Measurements from ENCODE around the gene ADGRG4. TPM values are rescaled to one million over a fixed set of nuclear protein-coding genes. Genes with fewer than 3 reads are reported as not detected.

ADGRG4 gene
- polyA plus RNA-seq, 1 of the 3 experiments (the other 2 are of a cell fraction): not detected

DNA sequence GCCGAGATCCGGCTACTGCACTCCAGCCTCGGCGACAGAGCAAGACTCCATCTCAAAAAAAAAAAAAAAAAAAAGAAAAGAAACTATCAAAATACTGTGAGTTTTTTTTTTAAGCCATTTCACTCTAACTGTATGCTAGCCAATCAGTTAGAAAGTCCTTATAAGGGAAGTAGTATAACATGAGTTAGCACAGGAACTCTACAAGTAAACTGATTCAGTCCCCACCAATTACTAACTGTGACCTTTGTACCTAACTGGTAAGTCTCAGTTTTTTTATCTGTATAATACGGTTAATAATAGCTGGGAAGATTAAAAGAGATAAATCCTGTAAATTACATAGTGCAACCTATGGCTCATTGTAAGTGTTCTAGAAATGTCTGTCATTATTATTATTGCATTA lies 151.9 kb downstream of the ADGRG4 start:
- DNase-seq: no peak

More for the DNA sequence above, 151.9 kb downstream of the ADGRG4 start:
- Histone ChIP-seq H3K4me2 (no peak overlapping the region), H3K4me1 (ENCODE audit: control insufficient read depth in 1 of 2, insufficient read depth in 2 of 2, low read depth in 1 of 2, low read length in 1 of 2) (no peaks in the 10 kb centered on the region; a peak in 1 of 4 replicates), H3K4me3 (ENCODE audit: low read depth in 2 of 2, low read length in 1 of 2) (no peak overlapping the region), H3K9me2 (no peaks in the 10 kb centered on the region), H3K9me3 (no peaks in the 10 kb centered on the region), H3K27me3 (ENCODE audit: insufficient read depth) (no peaks in the 10 kb centered on the region), H3K36me3 (replicated peaks in 1 of 2; ENCODE audit: control insufficient read depth in 1 of 2, insufficient read depth in 2 of 2, low read length in 1 of 2) (no peaks in the 10 kb centered on the region), H2AFZ (ENCODE audit: low read depth) (no peak overlapping the region), H3K27ac (ENCODE audit: low read depth in 2 of 2, low read length in 1 of 2) (no peak overlapping the region), H3K9ac (no peak overlapping the region), H3F3A (replicated peaks; ENCODE audit: insufficient read depth) (no peaks in the 10 kb centered on the region), H3K79me2 (ENCODE audit: insufficient read depth) (no peaks in the 10 kb centered on the region), H4K20me1 (ENCODE audit: insufficient read depth) (no peaks in the 10 kb centered on the region)
- CTCF ChIA-PET: no interaction called here
- TF ChIP-seq TCF12 (IDR thresholded peaks at IDR 0.05) (no peak), JUND (IDR thresholded peaks at IDR 0.05) (no peak), ZBTB33 (IDR thresholded peaks at IDR 0.05; ENCODE audit: borderline replicate concordance, low read depth) (no peak), MEF2A (IDR thresholded peaks at IDR 0.05; ENCODE audit: borderline replicate concordance, low read depth) (no peak), RAD21 (IDR thresholded peaks at IDR 0.05; ENCODE audit: low read length) (no peak), FOXM1 (IDR thresholded peaks at IDR 0.05; ENCODE audit: low read depth) (no peak), PBX3 (IDR thresholded peaks at IDR 0.05) (no peak), TEAD4 (IDR thresholded peaks at IDR 0.05; ENCODE audit: borderline replicate concordance, insufficient read depth) (no peak), REST (IDR thresholded peaks at IDR 0.05; ENCODE audit: low read depth, low read length) (no peak), SMC3 (IDR thresholded peaks at IDR 0.05; ENCODE audit: low read depth, low read length) (no peak), GABPA (IDR thresholded peaks at IDR 0.05; ENCODE audit: low read depth) (no peak), FOXJ3 (CRISPR knock-in tag; IDR thresholded peaks at IDR 0.05) (no peak), POLR2AphosphoS5 (IDR thresholded peaks at IDR 0.05; ENCODE audit: low read depth, low read length) (no peak), YY1 (IDR thresholded peaks at IDR 0.05; ENCODE audit: low read depth) (no peak)
- TF ChIP-seq, protein P1, sequence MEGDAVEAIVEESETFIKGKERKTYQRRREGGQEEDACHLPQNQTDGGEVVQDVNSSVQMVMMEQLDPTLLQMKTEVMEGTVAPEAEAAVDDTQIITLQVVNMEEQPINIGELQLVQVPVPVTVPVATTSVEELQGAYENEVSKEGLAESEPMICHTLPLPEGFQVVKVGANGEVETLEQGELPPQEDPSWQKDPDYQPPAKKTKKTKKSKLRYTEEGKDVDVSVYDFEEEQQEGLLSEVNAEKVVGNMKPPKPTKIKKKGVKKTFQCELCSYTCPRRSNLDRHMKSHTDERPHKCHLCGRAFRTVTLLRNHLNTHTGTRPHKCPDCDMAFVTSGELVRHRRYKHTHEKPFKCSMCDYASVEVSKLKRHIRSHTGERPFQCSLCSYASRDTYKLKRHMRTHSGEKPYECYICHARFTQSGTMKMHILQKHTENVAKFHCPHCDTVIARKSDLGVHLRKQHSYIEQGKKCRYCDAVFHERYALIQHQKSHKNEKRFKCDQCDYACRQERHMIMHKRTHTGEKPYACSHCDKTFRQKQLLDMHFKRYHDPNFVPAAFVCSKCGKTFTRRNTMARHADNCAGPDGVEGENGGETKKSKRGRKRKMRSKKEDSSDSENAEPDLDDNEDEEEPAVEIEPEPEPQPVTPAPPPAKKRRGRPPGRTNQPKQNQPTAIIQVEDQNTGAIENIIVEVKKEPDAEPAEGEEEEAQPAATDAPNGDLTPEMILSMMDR (IDR thresholded peaks at IDR 0.05): no peak
- 20% methylated on average over 5 of the region's 5 CpGs for WGBS (ENCODE audit: low lambda C conversion rate)
- POLR2A ChIA-PET: no interaction called here

All from SK-N-SH (cell line).